ENCODE measurements around the gene RGS7. TPM values are rescaled to one million over a fixed set of nuclear protein-coding genes. Genes with fewer than 3 reads are reported as not detected.

RGS7 gene
- total and polyA plus RNA-seq, 10 of the 15 experiments (the other 5 are each of a cell fraction or from before 2014, with no cell fraction given), result not detected

DNA sequence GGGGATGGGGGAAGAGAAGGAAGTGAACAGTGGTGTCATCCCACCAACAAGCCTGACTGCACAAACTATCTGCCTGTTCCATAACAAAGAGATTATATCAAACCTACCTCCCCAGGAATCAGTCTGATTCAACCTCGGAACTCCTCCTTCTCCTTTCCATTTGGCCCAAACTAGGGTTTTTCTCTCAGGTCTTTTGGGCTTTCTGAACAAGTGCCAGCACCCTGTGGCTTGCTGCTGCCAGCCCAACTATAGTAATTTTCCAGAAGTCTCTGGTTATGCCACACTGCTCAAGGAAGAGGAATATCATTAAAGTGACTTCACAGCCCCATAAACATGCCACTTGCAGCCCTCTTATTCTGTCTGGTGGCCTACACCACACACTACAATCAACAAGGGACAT is 70.5 kb downstream of the RGS7 start:
- TF ChIP-seq JUND (IDR thresholded peaks at IDR 0.05; ENCODE audit: low read depth, low read length), result no peak
- ChIA-PET SMC1A (ENCODE audit: uncharacterized antibody, unreplicated experiment) (interaction anchor here (1.2 kb wide), 1 partner anchor 11 kb away, joined by 4 read pairs; no protein-coding TSS in a partner anchor), RAD21 (ENCODE audit: unreplicated experiment) (no interaction called here), POLR2A (no interaction called here), CTCF (no interaction called here)
- WGBS (ENCODE audit: insufficient coverage, insufficient replicate concordance, low lambda C conversion rate, missing lambda C conversion rate), result 0% methylated on average over 1 of the region's 1 CpG
- ATAC-seq, result no peak
- H3K27me3 ChIP-seq (replicated peaks in 1 of 2; ENCODE audit: control insufficient read depth in 2 of 2, insufficient read depth in 2 of 2, low read length in 1 of 2), result no peaks in the 10 kb centered on the region; a peak in 1 of 4 replicates
- H3K9ac ChIP-seq (ENCODE audit: control insufficient read depth, insufficient read depth, low read length), result no peak overlapping the region
- no peak overlapping the region for H3K4me2 ChIP-seq (ENCODE audit: control insufficient read depth, insufficient read depth)
- no peaks in the 10 kb centered on the region for H4K20me1 ChIP-seq (ENCODE audit: control insufficient read depth, insufficient read depth)
- FAIRE-seq, result no peak
- no peak for DNase-seq (ENCODE audit: low read depth, low spot score)
- intact Hi-C loops (cut with micrococcal nuclease; ENCODE audit: unreplicated experiment), result no loop called here
- no peaks in the 10 kb centered on the region for H3K79me2 ChIP-seq (ENCODE audit: control insufficient read depth, insufficient read depth, low read length)
- H3K4me1 ChIP-seq (ENCODE audit: control insufficient read depth, insufficient read depth, low read length), result no peaks in the 10 kb centered on the region
- in situ Hi-C loops (cut with MboI), result no loop called here
- H2AFZ ChIP-seq (ENCODE audit: control insufficient read depth, low read depth, low read length), result no peak overlapping the region
- no peaks in the 10 kb centered on the region for H3K36me3 ChIP-seq (ENCODE audit: control insufficient read depth in 2 of 2, insufficient read depth in 2 of 2, low read length in 1 of 2)
- BruUV-seq (replicated peaks), result no TSS peak
- H3K9me3 ChIP-seq (replicated peaks; ENCODE audit: control insufficient read depth, insufficient read depth, low read length), result no peaks in the 10 kb centered on the region
- H3K4me3 ChIP-seq, result no peak overlapping the region
- H3K27ac ChIP-seq (ENCODE audit: control insufficient read depth, insufficient read depth), result no peak overlapping the region

DNA sequence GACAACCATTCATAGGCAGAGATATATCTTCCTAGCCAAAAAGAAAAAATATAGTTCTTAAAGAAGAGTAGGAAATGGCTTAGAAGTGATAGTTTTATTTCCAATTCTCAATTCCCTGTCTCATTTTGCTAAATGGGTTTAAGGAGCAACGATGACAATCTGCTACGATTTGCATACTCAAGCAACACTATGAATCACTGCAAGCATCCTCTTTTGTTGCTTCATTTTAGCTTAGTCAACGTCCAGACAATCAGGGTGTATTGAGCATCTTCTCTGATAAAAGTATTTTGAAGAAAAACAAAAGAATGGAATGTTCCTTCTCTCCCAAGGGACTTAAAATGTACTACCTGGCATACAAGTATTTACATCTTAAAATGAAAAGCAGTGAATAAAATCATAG is 80.6 kb downstream of the RGS7 start:
- CTCF ChIA-PET, result no interaction called here
- WGBS (ENCODE audit: insufficient coverage, insufficient replicate concordance, low lambda C conversion rate, missing lambda C conversion rate), result 14% methylated on average over 3 of the region's 3 CpGs
- SMC1A ChIA-PET (ENCODE audit: uncharacterized antibody, unreplicated experiment), result interaction anchor here (0.8 kb wide), 1 partner anchor 41 kb away, joined by 3 read pairs; no protein-coding TSS in a partner anchor

More for the DNA sequence above, 80.6 kb downstream of the RGS7 start:
- intact Hi-C loops (cut with micrococcal nuclease; ENCODE audit: unreplicated experiment), result no loop called here
- ATAC-seq (no peak), DNase-seq (ENCODE audit: low read depth, low spot score) (no peak), FAIRE-seq (no peak)
- no peak overlapping the region for H2AFZ ChIP-seq (ENCODE audit: control insufficient read depth, low read depth, low read length)
- H3K4me1 ChIP-seq (ENCODE audit: control insufficient read depth, insufficient read depth, low read length), result no peaks in the 10 kb centered on the region
- H3K27ac ChIP-seq (ENCODE audit: control insufficient read depth, insufficient read depth), result no peak overlapping the region
- TF ChIP-seq RAD21 (IDR thresholded peaks at IDR 0.05; ENCODE audit: insufficient read depth, low read depth, low read length) (no peak), IKZF1 (conservative IDR thresholded peaks at IDR 0.05) (no peak), MTA2 (IDR thresholded peaks at IDR 0.05; ENCODE audit: low read depth) (no peak), BHLHE40 (IDR thresholded peaks at IDR 0.05; ENCODE audit: borderline replicate concordance in 1 of 2, low read depth in 2 of 2, low read length in 1 of 2) (no peak), ZNF622 (IDR thresholded peaks at IDR 0.05) (no peak), TARDBP (IDR thresholded peaks at IDR 0.05; ENCODE audit: borderline replicate concordance) (no peak), FOS (IDR thresholded peaks at IDR 0.05; ENCODE audit: borderline replicate concordance, extremely low read depth, insufficient read length) (no peak), TCF7 (IDR thresholded peaks at IDR 0.05; ENCODE audit: borderline replicate concordance) (no peak), MEF2B (IDR thresholded peaks at IDR 0.05; ENCODE audit: partially characterized antibody, poor library complexity, severe bottlenecking) (no peak), ETV6 (conservative IDR thresholded peaks at IDR 0.05 in 1 of 2, IDR thresholded peaks at IDR 0.05 in 1 of 2; ENCODE audit: borderline replicate concordance in 1 of 2, low read depth in 1 of 2) (no peak), PAX8 (IDR thresholded peaks at IDR 0.05) (no peak), KDM1A (IDR thresholded peaks at IDR 0.05; ENCODE audit: borderline replicate concordance) (no peak), SMAD5 (IDR thresholded peaks at IDR 0.05; ENCODE audit: low read depth) (no peak)
- TF ChIP-seq, protein P1, sequence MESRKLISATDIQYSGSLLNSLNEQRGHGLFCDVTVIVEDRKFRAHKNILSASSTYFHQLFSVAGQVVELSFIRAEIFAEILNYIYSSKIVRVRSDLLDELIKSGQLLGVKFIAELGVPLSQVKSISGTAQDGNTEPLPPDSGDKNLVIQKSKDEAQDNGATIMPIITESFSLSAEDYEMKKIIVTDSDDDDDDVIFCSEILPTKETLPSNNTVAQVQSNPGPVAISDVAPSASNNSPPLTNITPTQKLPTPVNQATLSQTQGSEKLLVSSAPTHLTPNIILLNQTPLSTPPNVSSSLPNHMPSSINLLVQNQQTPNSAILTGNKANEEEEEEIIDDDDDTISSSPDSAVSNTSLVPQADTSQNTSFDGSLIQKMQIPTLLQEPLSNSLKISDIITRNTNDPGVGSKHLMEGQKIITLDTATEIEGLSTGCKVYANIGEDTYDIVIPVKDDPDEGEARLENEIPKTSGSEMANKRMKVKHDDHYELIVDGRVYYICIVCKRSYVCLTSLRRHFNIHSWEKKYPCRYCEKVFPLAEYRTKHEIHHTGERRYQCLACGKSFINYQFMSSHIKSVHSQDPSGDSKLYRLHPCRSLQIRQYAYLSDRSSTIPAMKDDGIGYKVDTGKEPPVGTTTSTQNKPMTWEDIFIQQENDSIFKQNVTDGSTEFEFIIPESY (IDR thresholded peaks at IDR 0.05), result no peak
- TF ChIP-seq, protein P2, sequence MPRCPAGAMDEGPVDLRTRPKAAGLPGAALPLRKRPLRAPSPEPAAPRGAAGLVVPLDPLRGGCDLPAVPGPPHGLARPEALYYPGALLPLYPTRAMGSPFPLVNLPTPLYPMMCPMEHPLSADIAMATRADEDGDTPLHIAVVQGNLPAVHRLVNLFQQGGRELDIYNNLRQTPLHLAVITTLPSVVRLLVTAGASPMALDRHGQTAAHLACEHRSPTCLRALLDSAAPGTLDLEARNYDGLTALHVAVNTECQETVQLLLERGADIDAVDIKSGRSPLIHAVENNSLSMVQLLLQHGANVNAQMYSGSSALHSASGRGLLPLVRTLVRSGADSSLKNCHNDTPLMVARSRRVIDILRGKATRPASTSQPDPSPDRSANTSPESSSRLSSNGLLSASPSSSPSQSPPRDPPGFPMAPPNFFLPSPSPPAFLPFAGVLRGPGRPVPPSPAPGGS (IDR thresholded peaks at IDR 0.05; ENCODE audit: borderline replicate concordance, insufficient read depth, low read depth, low read length, poor library complexity, severe bottlenecking), result no peak
- no peaks in the 10 kb centered on the region for H4K20me1 ChIP-seq (ENCODE audit: control insufficient read depth, insufficient read depth)
- H3K4me2 ChIP-seq (ENCODE audit: control insufficient read depth, insufficient read depth), result no peak overlapping the region
- ChIA-PET POLR2A (no interaction called here), RAD21 (ENCODE audit: unreplicated experiment) (no interaction called here)
- H3K4me3 ChIP-seq, result no peak overlapping the region
- H3K79me2 ChIP-seq (ENCODE audit: control insufficient read depth, insufficient read depth, low read length), result no peaks in the 10 kb centered on the region
- no peaks in the 10 kb centered on the region for H3K36me3 ChIP-seq (ENCODE audit: control insufficient read depth in 2 of 2, insufficient read depth in 2 of 2, low read length in 1 of 2)
- BruUV-seq (replicated peaks), result no TSS peak
- no peak overlapping the region for H3K9ac ChIP-seq (ENCODE audit: control insufficient read depth, insufficient read depth, low read length)
- no peaks in the 10 kb centered on the region for H3K27me3 ChIP-seq (replicated peaks in 1 of 2; ENCODE audit: control insufficient read depth in 2 of 2, insufficient read depth in 2 of 2, low read length in 1 of 2)
- in situ Hi-C loops (cut with MboI), result no loop called here
- H3K9me3 ChIP-seq (replicated peaks; ENCODE audit: control insufficient read depth, insufficient read depth, low read length), result no peaks in the 10 kb centered on the region

Data from GM12878 (cell line).